ENCODE results near the gene MTR.

GRCh38 chr1:236952246-236953003 lies 157.3 kb downstream of the MTR start:
- TF ChIP-seq POLR2A (IDR thresholded peaks at IDR 0.05; ENCODE audit: low read depth, low read length) (no peak), POLR2AphosphoS5 (IDR thresholded peaks at IDR 0.05; ENCODE audit: low read depth, low read length) (no peak), TAF1 (IDR thresholded peaks at IDR 0.05; ENCODE audit: low read depth, low read length) (no peak), POU2F2 (IDR thresholded peaks at IDR 0.05; ENCODE audit: low read depth, low read length) (no peak), PAX5 (IDR thresholded peaks at IDR 0.05; ENCODE audit: insufficient read depth, low read length, severe bottlenecking) (no peak), SPI1 (IDR thresholded peaks at IDR 0.05; ENCODE audit: low read depth, low read length) (no peak)

All from GM12891 (cell line).